Fibroblast of villous mesenchyme (primary cell): ENCODE measurements around the gene NUDC. TPM values are rescaled to one million over a fixed set of nuclear protein-coding genes. Genes with fewer than 3 reads are reported as not detected.

Experiments used
- DNase-seq: peaks from one replicate; pipeline ENCODE4 v3.0.0-alpha.2; 2010; ENCODE audit warnings: low read depth
- H3K4me3 ChIP-seq: 2 replicates; pipeline ENCODE4 v1.5.1; 2011; ENCODE audit warnings: low read depth, mild to moderate bottlenecking, low read length
- total RNA-seq: library from RNA; depleted of rRNA; stranded (reverse); fragments of >200 nt; gene quantifications from 2 replicates; pipeline ENCODE4 v1.2.3, GENCODE V29; 2012
- TF ChIP-seq, protein P1 (sequence below): IDR thresholded peaks from 2 replicates; pipeline ENCODE4 v1.5.1; 2012; ENCODE audit warnings: low read depth, mild to moderate bottlenecking, low read length; ENCODE audit not compliant: insufficient read depth

Gene NUDC
- total RNA-seq, 1 donor: 19.0 TPM

DNA sequence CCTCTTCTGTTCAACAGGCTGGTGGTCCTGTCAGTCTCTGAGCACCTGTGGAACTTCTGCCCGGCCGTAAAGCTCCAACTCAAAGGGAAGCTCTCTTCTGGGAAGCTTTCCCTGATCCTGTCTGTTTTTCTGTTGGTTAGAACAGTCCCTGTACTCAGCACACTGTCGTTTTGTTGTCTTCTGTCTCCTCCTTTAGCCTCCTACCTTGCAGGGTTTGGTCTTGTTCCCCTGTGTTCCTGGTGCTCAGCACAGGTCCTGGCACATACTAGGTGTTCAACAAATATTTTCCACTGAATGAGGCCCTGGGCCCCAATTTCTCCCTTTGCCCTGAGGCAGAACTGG is 39.1 kb downstream of the NUDC start:
- TF ChIP-seq, protein P1, sequence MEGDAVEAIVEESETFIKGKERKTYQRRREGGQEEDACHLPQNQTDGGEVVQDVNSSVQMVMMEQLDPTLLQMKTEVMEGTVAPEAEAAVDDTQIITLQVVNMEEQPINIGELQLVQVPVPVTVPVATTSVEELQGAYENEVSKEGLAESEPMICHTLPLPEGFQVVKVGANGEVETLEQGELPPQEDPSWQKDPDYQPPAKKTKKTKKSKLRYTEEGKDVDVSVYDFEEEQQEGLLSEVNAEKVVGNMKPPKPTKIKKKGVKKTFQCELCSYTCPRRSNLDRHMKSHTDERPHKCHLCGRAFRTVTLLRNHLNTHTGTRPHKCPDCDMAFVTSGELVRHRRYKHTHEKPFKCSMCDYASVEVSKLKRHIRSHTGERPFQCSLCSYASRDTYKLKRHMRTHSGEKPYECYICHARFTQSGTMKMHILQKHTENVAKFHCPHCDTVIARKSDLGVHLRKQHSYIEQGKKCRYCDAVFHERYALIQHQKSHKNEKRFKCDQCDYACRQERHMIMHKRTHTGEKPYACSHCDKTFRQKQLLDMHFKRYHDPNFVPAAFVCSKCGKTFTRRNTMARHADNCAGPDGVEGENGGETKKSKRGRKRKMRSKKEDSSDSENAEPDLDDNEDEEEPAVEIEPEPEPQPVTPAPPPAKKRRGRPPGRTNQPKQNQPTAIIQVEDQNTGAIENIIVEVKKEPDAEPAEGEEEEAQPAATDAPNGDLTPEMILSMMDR: no peak
- peak overlapping the region; percentile 52 for H3K4me3 ChIP-seq
- no peak for DNase-seq

DNA sequence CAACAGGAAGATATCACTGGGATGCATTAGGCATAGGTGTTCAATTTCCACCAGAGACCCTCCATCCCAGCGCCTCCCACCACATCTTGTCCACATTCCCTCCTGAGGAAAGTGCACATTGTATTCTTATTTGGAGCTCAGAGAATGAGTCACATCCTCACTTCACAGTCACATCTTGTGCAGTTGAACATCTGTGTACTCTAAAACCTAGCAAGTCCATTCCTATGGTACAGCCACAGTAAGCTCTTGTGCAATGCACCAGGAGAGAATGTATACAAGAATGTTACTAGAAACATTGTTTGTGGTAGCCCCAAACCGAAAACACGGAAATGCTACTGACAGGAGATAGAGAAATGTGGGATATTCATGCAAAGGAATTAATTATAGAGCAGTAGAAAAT is 40.3 kb downstream of the NUDC start:
- TF ChIP-seq, protein P1: no peak
- no peak overlapping the region for H3K4me3 ChIP-seq
- peak; percentile 97 for DNase-seq

DNA sequence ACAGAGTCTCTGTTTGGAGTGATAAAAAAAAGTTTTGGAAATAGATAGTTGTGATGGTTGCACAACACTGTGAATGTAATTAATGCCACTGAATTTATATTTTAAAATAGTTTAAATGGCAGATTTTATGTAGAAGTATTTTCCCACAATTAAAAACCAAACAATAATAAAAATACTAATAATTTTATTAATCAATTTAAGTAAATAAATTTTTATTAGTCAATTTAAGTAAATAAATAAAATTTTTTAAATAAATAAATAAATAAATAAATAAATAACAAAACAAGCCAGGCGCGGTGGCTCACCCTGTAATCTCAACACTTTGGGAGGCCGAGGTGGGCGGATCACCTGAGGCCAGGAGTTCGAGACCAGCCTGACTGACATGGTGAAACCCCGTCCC is 43.7 kb downstream of the NUDC start:
- no peak overlapping the region for H3K4me3 ChIP-seq
- no peak for DNase-seq
- TF ChIP-seq, protein P1: no peak

DNA sequence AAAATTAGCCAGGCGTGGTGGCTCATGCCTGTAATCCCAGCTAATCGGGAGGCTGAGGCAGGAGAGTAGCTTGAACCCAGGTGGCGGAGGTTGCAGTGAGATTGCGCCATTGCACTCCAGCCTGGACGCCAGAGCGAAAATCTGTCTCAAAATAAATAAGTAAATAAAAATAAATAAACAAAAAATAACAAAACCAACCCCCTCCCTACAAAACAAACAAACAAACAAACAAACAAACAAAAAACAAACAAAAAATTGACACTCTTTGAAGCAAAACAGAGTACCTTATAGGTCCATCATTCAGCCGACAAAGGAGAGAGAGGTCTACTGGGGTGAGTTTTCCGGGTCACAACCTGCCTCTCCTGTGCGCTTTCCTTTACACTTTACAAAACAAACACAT is 44.1 kb downstream of the NUDC start:
- H3K4me3 ChIP-seq: no peak overlapping the region
- no peak for DNase-seq
- TF ChIP-seq, protein P1: no peak

DNA sequence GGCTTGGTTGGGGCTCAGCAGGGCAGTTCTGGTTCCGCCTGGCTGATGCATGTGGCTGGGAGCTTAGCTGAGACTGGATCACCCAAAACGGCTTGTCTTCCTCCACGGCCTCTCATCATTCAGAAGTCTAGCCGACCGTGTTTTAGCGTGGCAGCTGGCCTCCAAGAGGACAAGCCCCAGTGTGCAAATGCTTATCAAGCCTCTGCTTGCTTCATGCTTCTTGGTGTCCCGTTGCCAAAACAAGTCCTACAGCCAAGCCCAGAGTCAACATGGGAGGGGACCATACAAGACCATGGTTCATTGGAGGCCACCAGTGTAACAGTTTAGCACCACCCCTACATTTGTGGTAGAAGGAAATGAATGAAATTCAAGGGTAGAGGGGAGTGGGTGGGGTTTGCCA is 49.3 kb downstream of the NUDC start:
- DNase-seq: no peak
- TF ChIP-seq, protein P1: no peak
- H3K4me3 ChIP-seq: no peak overlapping the region

DNA sequence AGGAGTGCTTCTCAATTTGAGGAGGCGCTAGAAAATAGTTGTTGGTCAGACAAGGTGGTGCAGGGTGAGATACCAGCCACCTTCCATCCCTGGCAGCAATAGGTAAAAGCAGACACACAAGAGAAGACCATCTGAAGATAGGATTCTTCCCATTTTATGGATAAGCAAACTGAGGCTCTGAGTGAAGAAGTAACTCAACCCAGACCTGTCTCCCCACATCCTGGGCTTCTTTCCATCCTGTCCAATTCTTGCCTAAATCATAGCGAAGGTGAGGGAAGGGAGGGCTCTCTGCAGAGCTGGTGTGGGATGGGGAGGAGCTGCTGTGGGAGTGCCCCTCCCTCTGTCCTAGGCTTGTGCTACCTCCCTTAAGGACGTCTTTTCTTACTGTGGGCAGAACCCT is 50.0 kb downstream of the NUDC start:
- TF ChIP-seq, protein P1: no peak
- DNase-seq: no peak
- no peak overlapping the region for H3K4me3 ChIP-seq

DNA sequence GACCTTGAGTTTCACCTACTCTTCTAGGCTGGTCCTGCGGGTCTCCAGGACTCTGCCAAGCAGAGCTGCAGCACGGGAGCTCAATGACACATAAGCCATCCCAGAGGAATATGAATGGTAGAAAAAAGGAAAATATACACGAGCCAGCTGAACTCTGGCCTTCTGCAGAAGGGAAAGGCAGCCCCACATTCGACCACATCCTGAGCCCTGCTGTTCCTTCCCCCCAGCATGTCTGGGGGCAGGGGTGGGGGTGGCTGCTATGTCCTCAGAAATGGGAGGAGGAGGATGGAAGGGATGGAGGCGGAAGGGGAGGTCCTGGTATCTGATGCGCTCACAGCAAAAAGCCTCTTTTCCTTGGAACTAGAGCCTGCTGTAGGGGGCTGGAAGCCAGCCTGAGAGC is 50.8 kb downstream of the NUDC start:
- TF ChIP-seq, protein P1: no peak
- DNase-seq: no peak
- H3K4me3 ChIP-seq: no peak overlapping the region
